GM19025 (cell line): ENCODE results near the gene SLC16A8.

Experiments used
- ATAC-seq: cut with Tn5 transposase; IDR thresholded peaks from one replicate; pipeline ENCODE4 v1.9.1; 2021; ENCODE audit warnings: mild to moderate bottlenecking, low read depth, moderate library complexity; ENCODE audit not compliant: unreplicated experiment

Gene SLC16A8

DNA sequence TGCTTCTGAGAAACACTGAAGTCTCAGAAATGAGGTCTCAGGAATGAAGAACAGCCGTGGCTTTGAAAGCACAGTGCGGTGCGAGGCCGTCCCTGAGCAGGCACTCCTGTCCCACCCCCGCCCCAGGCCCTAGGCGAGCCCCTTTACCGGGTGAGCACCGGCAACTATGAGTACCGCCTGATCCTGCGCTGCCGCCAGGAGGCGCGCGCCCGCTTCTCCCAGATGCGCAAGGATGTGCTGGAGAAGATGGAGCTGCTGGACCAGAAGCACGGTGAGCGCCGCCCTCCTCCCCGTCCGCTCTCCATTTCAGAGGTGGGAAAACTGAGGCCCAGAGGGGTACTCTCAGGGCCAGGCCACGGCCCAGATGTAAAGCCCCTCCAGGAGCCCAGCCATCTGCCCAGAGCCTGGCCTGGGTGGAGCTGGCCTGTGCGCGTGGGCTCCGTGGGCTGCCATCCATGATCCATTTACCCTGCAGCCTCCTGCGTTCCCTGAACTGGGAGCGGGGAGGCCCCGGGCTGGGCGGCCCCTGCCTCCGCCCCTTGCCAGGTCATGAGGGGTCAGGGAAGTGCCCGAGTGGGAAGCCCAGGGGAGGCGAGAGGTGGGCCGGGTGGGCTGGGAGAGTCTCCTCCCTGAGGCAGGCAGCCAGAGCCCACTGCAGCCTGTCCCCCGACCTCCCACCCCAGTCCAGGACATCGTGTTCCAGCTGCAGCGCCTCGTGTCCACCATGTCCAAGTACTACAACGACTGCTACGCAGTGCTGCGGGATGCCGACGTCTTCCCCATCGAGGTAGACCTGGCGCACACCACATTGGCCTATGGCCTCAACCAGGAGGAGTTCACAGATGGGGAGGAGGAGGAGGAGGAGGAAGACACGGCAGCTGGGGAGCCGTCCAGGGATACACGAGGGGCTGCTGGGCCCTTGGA is 9.5 kb downstream of the SLC16A8 start:
- ATAC-seq: no peak

DNA sequence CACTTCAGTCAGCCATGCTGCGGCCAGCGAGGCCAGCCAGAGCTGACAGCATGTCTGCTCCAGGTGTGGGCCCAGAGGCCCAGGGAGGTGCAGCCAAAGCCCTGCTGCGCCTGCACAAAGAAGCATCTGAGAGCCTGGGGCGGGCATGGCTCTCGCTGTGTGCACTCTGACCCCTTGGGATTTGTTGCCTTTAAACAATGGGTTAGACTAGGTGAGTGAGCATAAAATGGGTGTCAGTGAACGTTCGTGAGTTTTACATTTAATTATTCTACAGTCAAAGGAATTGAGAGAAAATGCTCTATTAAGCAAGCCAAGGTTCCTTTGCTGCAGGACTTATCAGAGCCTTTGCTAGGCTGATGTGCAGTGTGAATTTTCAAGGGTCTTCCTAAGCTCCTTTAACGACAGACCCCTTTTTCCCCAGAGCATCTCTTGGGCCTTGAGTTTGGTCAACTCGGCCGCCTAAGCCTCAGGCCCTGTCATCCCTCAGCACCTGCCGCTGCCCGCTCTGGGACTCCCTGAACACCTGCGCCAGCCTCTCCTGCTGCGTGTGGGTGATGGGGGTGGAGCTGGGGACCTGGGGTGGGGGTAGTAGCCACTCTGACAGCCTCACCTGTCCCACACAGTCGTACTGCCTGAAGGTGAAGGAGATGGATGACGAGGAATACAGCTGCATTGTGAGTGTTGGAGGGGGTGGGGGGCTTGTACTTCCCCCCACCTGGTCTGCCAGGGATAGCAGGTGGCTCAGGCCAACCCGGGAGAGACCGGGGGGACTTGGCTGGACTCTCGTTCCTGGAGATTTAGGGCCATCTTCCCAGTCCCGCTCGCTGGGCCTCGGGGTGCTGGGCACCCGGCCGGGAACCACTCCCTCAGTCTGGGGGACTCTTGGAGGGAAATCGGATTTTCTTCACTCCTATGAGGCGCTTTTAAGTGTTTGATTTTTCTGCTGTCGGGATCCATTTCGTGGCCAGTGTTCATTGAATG is 10.5 kb downstream of the SLC16A8 start:
- no peak for ATAC-seq

DNA sequence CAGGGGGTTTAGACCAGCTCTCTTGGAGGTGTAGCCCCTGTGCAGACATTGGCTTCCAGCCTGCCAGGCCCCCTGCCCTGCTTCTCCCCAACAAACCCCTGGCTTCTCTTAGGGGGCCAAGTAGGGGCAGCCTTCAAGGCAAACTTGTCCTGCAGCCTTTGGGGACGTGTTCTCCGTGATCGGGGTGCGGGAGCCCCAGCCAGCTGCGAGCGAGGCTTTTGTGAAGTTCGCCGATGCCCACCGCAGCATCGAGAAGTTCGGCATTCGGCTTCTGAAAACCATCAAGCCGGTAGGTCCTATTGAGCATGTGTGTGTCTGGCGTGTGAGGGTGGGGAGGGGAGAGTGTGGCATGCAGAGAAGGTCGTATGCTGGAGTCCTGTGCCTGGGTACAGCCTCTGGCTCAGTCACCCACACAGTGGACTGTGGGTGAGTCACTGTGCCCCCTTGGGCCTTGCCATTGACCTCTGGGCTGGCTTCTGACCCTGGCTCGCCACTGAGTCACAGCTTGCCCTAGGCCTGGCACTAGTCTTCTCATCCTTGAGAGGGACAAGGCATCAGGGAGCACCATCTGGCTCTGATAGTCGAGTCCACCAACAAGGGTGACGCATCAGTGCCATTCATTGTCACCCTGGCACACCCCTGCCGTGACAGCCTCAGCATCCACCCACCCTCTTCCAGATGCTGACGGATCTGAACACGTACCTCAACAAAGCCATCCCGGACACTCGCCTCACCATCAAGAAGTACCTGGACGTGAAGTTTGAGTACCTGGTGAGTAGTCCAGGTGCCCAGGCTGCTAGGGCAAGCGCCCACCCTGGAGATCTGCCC is 11.4 kb downstream of the SLC16A8 start:
- ATAC-seq: no peak

DNA sequence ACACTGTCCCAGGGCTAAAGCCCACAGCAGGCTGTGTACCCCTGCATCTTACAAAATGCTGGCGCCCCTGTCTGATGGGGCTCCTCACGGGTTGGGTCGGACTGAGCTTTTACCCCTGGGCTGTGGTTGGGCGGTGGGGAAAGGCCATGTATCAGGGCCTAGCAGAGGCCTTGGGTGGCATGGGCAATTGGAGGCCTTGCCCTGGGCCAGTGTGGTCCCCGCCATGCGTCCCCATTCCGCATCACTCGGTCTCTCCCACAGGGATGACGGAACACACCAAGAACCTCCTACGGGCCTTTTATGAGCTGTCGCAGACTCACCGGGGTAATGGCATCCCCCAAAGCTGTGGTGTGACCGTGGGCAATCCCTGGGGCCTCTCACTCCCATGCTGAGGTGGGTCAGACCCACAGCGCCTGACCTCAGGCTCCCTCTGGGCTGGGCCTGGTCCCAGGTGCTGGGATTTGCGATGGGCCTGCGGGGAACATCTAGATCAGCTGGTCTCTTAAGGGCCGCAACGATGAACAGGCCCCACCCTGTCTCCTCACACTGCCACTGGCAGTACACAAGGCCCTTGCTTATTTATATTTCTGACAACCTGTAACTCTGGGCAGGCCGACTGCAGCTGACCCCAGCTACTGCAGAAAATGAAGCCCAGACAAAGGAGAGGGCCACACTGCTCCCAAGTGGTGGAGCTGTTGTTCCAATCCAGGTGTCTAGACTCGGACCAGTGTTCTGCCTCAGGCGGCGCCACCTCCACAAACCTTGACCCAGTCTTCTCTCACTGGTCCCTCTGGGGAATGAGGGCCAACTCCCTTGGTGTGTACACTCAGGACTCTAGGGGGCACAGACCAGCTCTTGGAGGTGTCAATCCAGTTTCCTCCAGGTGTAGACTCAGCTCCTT is 12.3 kb downstream of the SLC16A8 start:
- no peak for ATAC-seq

- ATAC-seq: no peak
These were observed 13.6 kb downstream of the SLC16A8 start for GRCh38 chr22:38070250-38070921.

DNA sequence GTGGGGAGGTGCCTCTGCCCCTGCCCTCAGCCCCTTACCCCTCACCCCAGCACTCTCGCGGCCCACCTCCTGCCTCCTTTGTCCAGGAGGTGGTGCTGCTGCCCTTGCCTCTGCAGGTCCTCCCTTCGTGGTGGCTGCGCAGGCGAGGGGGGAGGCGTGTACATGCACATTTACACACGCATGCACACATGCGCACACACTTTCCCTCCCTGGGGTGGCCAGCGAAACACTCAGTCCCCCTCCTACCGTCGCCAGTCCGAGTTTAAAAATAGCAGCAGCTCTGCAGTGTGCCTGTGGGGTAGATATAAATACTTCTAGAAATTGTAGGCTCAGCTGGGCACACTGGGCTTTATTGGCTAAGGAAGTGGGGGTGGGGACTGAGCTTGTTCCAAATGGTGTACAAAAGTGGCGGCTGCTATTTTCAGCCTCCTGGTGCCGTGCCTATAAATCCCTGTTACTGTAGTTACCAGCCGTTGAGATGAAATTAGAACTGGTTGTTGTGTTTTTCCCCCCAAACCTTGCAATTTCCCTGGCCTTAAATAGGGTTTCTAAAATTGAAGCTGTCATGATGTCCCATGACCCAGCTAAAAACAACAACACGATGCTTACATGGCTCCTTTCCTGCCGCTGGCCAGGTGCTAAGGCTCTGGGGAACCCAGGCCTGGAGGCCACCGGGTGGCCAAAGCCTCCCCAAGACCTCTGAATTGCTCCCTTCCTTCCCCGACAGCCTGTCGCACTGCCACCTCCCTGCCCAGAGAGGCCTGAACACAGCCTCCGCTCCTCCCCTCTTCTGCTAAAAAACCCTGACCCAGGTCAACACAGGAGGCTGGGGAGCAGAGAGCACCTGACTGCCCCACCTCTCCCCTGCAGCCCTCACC is 14.4 kb downstream of the SLC16A8 start:
- ATAC-seq: no peak

DNA sequence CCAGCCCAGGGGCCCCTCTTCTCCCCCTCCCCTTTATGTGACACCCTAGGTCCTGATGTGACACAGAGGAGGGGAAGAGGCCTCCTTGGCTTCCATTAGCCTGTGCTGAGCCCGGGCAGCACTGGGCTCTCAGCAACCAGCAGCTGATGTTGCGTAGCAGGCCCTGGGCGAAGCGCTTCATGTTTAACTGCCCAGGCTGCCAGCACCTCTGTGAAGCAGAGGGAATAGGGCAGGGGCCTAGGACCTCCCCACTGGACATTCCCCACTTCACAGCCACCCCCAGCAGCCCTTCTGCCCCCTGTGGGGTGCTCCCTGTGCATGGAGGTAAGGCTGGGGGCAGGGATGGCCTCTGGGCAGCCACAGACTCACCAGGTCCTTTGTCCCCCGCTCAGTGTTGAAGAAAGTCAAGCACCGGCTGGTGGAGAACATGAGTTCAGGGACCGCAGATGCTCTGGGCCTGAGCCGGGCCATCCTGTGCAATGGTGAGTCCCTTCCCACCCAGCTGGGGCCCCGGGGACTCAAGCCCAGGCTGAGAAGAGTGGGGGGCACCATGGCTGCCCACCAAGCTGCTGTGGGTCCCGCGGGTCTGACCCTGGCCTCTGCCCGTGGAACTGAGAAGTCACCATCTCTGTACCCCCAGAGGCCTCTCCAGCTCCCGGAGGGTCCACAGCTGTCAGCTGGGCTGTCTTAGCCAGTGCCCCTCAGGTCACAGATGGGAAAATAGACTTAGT is 15.2 kb downstream of the SLC16A8 start:
- no peak for ATAC-seq

DNA sequence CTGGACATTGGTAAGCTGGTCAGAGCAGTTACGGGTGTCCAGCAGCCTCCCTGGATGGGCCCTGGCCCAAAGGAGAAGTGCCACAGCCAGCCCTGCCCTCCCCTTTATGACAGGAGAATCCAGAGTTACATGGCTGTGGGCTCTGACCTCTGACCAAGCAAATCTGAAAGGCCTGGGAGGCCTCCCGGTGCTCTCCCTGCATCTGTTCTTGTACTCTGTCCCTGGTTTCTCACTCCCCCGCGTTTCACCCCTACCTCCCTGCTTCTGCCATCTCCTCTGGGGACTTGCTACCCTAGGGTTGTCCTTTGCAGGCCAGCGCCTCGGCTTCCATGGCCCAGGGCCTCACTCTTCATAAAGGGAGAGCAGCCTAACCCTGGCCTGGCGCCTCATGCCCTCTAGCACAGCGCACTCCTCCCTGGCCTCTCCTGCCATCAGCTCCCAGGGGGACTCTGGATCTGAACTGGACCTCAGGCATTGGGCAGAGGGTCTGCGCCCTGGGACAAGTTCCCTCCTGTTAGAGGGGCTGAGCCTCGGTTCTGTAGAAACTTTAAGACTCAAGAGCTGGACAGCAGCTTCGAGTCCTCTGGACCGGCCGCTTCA is 16.1 kb downstream of the SLC16A8 start:
- no peak for ATAC-seq

- no peak for ATAC-seq
These were observed 17.0 kb downstream of the SLC16A8 start for GRCh38 chr22:38067028-38067415.

- ATAC-seq: no peak
These were observed 17.5 kb downstream of the SLC16A8 start for GRCh38 chr22:38066381-38067027.

DNA sequence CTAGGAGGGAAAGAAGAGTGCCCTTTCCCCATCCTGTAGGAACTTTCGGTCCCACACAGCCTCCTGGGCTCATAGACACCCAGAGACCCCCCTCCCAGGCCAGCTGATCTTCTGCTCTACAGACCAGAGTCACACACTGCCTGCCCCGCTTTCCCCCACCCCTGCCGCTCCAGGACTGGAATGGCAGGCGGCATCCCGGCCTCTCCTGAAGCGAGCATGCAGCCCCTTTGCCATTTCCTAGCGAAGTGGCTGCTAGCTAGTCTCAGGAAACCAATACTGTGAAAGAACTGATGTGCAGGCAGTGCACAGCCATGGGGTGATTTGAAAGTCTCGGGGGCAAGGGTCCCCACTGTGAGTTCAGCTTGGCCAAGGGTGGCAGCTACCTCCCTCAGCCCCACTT is 18.4 kb downstream of the SLC16A8 start:
- ATAC-seq: no peak

- ATAC-seq: no peak
These were observed 21.2 kb downstream of the SLC16A8 start for GRCh38 chr22:38062791-38063190.

- no peak for ATAC-seq
These were observed 26.8 kb downstream of the SLC16A8 start, which contains the start of gene PICK1 for GRCh38 chr22:38056969-38057891. Gene PICK1, plus strand, starts transcription at chr22:38057404. Its CDS starts 406 bp downstream, at chr22:38057810.

DNA sequence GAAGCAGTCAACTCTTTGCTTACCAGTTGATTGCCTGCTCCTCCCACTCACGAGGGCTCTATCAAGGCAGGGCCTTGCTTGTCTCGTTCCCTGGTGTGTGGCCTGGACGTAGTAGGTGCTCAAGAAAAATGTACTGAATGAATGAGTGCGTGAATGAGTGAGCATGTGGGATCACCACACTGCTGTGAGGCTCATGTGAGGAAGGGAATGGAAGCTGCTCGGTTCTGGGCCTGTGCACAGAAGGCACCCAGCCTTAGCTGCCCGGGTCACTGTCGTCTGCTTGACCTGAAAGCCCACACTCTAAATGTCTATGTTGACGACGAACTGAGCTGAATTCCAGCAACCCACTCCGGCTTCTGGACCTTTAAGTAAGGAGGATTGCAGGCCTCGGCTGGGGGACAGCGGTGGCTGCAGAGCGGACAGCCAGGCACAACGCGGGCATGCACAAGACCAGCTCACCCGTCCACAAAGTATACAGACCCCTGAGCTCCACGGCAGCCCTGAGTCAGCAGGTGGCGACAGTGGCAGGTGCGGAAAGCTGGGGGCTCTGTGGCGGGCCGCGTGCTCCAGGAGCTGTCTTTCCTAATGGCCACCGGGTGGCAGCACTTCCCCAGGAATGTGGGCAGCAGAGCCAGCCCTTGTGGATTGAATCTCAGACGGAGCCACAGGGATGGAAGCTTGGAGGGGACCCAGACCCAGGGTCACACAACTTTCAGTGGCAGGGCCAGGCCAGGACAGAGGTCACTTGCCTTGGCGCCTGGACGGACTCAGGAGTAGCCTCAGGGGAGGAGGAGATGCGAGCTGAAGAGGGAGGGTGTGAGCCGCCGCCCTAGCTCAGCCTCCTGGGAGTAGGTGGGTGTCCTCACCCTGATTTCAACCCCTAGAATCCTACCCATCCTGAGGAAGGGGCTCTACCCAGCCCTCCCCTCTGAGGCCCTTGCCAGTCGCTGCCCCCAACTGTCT is 31.8 kb downstream of the SLC16A8 start:
- ATAC-seq: peak; percentile 53
